IMR-90 (cell line): ENCODE measurements around the gene RLF. TPM values are rescaled to one million over a fixed set of nuclear protein-coding genes. Genes with fewer than 3 reads are reported as not detected.

Experiments
- microRNA-seq, 2 experiments: library from miRNA; stranded (forward) in 1 of 2; unstranded in 1 of 2; fragments of 10-50 nt in 1 of 2; fragments of <30 nt in 1 of 2; gene quantifications in 1 of 2; microRNA quantifications in 1 of 2; one replicate each; pipeline versions ENCODE3 to v1.1.0; 2013 to 2020; ENCODE audit not compliant: insufficient read depth in 1 of 2, insufficient read length in 1 of 2, unreplicated experiment in 1 of 2
- polyA plus RNA-seq, 3 experiments: library from polyadenylated mRNA; depleted of rRNA; stranded (reverse); fragments of >200 nt; gene quantifications; 2 replicates each; pipeline ENCODE4 v1.2.3, GENCODE V29; 2012; ENCODE audit warnings: low replicate concordance in 1 of 3
- small RNA-seq, 5 experiments: library from RNA; depleted of rRNA; stranded (forward); fragments of <200 nt; gene quantifications; one replicate each; pipeline ENCODE3, GENCODE V24; 2012
- total RNA-seq: library from RNA; depleted of rRNA; stranded (reverse); fragments of >200 nt; gene quantifications from 2 replicates; pipeline ENCODE4 v1.2.3, GENCODE V29; 2012; rRNA removed

The RLF gene
- total and polyA plus RNA-seq, 2 of the 4 experiments (the other 2 are of a cell fraction): 4.4 to 29.8 TPM

Small RNA genes within 50 kb of the gene (microRNA-seq; reads per million reads assigned to microRNA genes)
- gene RNU6-1237P (ENCODE audit: insufficient read depth, insufficient read length): not detected

Small RNA genes within 50 kb of the gene (small RNA-seq; reads per million reads assigned to genes)
- 0 reads per million in 5 experiments for gene RNU6-1237P

Other genes starting within 250 kb of the RLF start
- gene MFSD2A, start 206.2 kb upstream of the RLF start, total RNA-seq: 5.0 and 5.7 TPM in 2 replicates
- gene MFSD2A, start 206.2 kb upstream of the RLF start, polyA plus RNA-seq (2012; rRNA removed): 6.7 and 7.3 TPM in 2 replicates
- 756 and 792 TPM in 2 replicates for gene CAP1, start 120.7 kb upstream of the RLF start, total RNA-seq
- 405 and 434 TPM in 2 replicates for gene CAP1, start 120.7 kb upstream of the RLF start, polyA plus RNA-seq (2012; rRNA removed)
- 41.4 and 55.4 TPM in 2 replicates for gene PPT1, start 64.1 kb upstream of the RLF start, total RNA-seq
- 19.9 and 22.7 TPM in 2 replicates for gene PPT1, start 64.1 kb upstream of the RLF start, polyA plus RNA-seq (2012; rRNA removed)
- not detected in 2 replicates for gene TMCO2, start 86.5 kb downstream of the RLF start, total RNA-seq
- gene TMCO2, start 86.5 kb downstream of the RLF start, polyA plus RNA-seq (2012; rRNA removed): not detected in 2 replicates
- 28.9 and 90.8 TPM in 2 replicates for gene ZMPSTE24, start 96.8 kb downstream of the RLF start, total RNA-seq
- gene ZMPSTE24, start 96.8 kb downstream of the RLF start, polyA plus RNA-seq (2012; rRNA removed): 17.7 and 21.0 TPM in 2 replicates
- 0.56 and 0.90 TPM in 2 replicates for gene COL9A2, start 155.9 kb downstream of the RLF start, total RNA-seq
- 1.3 and 1.6 TPM in 2 replicates for gene COL9A2, start 155.9 kb downstream of the RLF start, polyA plus RNA-seq (2012; rRNA removed)
- gene SMAP2, start 212.3 kb downstream of the RLF start, total RNA-seq: 30.1 and 33.6 TPM in 2 replicates
- gene SMAP2, start 212.3 kb downstream of the RLF start, polyA plus RNA-seq (2012; rRNA removed): 29.1 and 31.0 TPM in 2 replicates